Measurements from ENCODE around the gene LCLAT1.

Gene LCLAT1

GRCh38 chr2:30447149-30448045 lies at the start of gene LCLAT1:
TSS of gene LCLAT1 (plus strand) at chr2:30447246. CDS start at chr2:30525591, 78,345 bp downstream.
- DNase-seq (ENCODE audit: low read depth, low spot score), result peak; percentile 91

GRCh38 chr2:30398084-30398873 lies 48.8 kb upstream of the LCLAT1 start:
- DNase-seq (ENCODE audit: low read depth, low spot score), result no peak

- DNase-seq (ENCODE audit: low read depth, low spot score), result no peak
Measured at GRCh38 chr2:30400151-30400954, 46.7 kb upstream of the LCLAT1 start.

- no peak for DNase-seq (ENCODE audit: low read depth, low spot score)
Measured at GRCh38 chr2:30402441-30403182, 44.4 kb upstream of the LCLAT1 start.

- no peak for DNase-seq (ENCODE audit: low read depth, low spot score)
Measured at GRCh38 chr2:30403592-30404312, 43.3 kb upstream of the LCLAT1 start.

GRCh38 chr2:30404319-30405259 lies 42.5 kb upstream of the LCLAT1 start:
- DNase-seq (ENCODE audit: low read depth, low spot score), result no peak

GRCh38 chr2:30405260-30405605 lies 41.8 kb upstream of the LCLAT1 start:
- DNase-seq (ENCODE audit: low read depth, low spot score), result no peak

- DNase-seq (ENCODE audit: low read depth, low spot score), result no peak
Measured at GRCh38 chr2:30406853-30407252, 40.2 kb upstream of the LCLAT1 start.

- peak; percentile 36 for DNase-seq (ENCODE audit: low read depth, low spot score)
Measured at GRCh38 chr2:30408961-30409387, 38.1 kb upstream of the LCLAT1 start.

- peak; percentile 26 for DNase-seq (ENCODE audit: low read depth, low spot score)
Measured at GRCh38 chr2:30410217-30410616, 36.8 kb upstream of the LCLAT1 start.

GRCh38 chr2:30412047-30412683 lies 34.9 kb upstream of the LCLAT1 start:
- DNase-seq (ENCODE audit: low read depth, low spot score), result no peak

- no peak for DNase-seq (ENCODE audit: low read depth, low spot score)
Measured at GRCh38 chr2:30412684-30413570, 34.1 kb upstream of the LCLAT1 start.

GRCh38 chr2:30414961-30415360 lies 32.1 kb upstream of the LCLAT1 start:
- DNase-seq (ENCODE audit: low read depth, low spot score), result no peak

GRCh38 chr2:30417253-30417652 lies 29.8 kb upstream of the LCLAT1 start:
- DNase-seq (ENCODE audit: low read depth, low spot score), result no peak

- DNase-seq (ENCODE audit: low read depth, low spot score), result no peak
Measured at GRCh38 chr2:30421026-30421603, 25.9 kb upstream of the LCLAT1 start.

- DNase-seq (ENCODE audit: low read depth, low spot score), result peak; percentile 38
Measured at GRCh38 chr2:30421604-30422443, 25.2 kb upstream of the LCLAT1 start.

Measured in astrocyte of the hippocampus (primary cell).